ENCODE measurements around the gene DFFA. TPM values are rescaled to one million over a fixed set of nuclear protein-coding genes. Genes with fewer than 3 reads are reported as not detected.

Gene DFFA
- total and polyA plus RNA-seq, 9 of the 15 experiments (the other 6 are each of a cell fraction or from before 2014, with no cell fraction given), result 39.6 to 74.8 (median 59.2) TPM

- no peak for TF ChIP-seq ZBTB7A (IDR thresholded peaks at IDR 0.05; ENCODE audit: borderline replicate concordance, control insufficient read depth, low read depth, low read length)
Measured at GRCh38 chr1:10509809-10510509, 37.6 kb upstream of the DFFA start (continued).

- ChIA-PET CTCF (ENCODE audit: low intra/inter-chr PET ratio) (interaction anchor here (0.7 to 1.6 kb wide), 2 partner anchors 431 to 433 kb away, joined by 3 to 8 read pairs; no protein-coding TSS in a partner anchor), POLR2A (interaction anchor here (0.7 kb wide), 1 partner anchor 9 kb away, joined by 3 read pairs; no protein-coding TSS in a partner anchor)
- Histone ChIP-seq H3K27me3 (ENCODE audit: control insufficient read depth in 2 of 2, insufficient read depth in 2 of 2, low read length in 2 of 2) (no peaks in the 10 kb centered on the region), H3K27ac (ENCODE audit: extremely low read depth, low read depth, low read length) (no peak overlapping the region), H3K4me1 (replicated peaks in 1 of 2; ENCODE audit: control insufficient read depth in 2 of 2, insufficient read depth in 2 of 2, low read length in 2 of 2) (peaks cover 24 to 32% of the 10 kb centered on the region in 2 experiments), H3K9ac (ENCODE audit: insufficient read depth in 1 of 2, low read depth in 2 of 2, low read length in 2 of 2) (no peak overlapping the region), H3K9me1 (ENCODE audit: control insufficient read depth, insufficient read depth, low read length) (peaks cover 11% of the 10 kb centered on the region), H3K4me3 (no peak overlapping the region), H3K36me3 (ENCODE audit: control insufficient read depth, insufficient read depth, low read length) (peaks cover 17% of the 10 kb centered on the region; the same call in 2 of the 3 replicates), H3K9me3 (replicated peaks; ENCODE audit: control insufficient read depth, insufficient read depth, low read depth, low read length) (no peaks in the 10 kb centered on the region), H3K4me2 (ENCODE audit: insufficient read depth, low read length) (no peak overlapping the region), H3K79me2 (ENCODE audit: control insufficient read depth, insufficient read depth, low read length) (peaks cover 80% of the 10 kb centered on the region), H2AFZ (ENCODE audit: low read depth, low read length) (no peak overlapping the region), H4K20me1 (replicated peaks; ENCODE audit: control insufficient read depth, insufficient read depth, low read length) (peaks cover 36% of the 10 kb centered on the region)
- intact Hi-C loops (cut with micrococcal nuclease) (no loop called here), in situ Hi-C loops (cut with MboI) (loop anchor here (5.0 kb wide), 2 partner anchors 364 to 434 kb away; no protein-coding TSS in a partner anchor)
- whole genome bisulfite sequencing (ENCODE audit: insufficient coverage, low coverage, missing lambda C conversion rate), result 58% methylated on average over 3 of the region's 3 CpGs
- no peak for DNase-seq (ENCODE audit: extremely low read depth in 1 of 4, low spot score in 3 of 4)
- BruUV-seq (replicated peaks), result no TSS peak
- TF ChIP-seq PURB (CRISPR knock-in tag; IDR thresholded peaks at IDR 0.05; ENCODE audit: low read depth) (no peak), MAX (CRISPR knock-in tag; IDR thresholded peaks at IDR 0.05) (no peak), ZNF766 (CRISPR knock-in tag; conservative IDR thresholded peaks at IDR 0.05) (no peak), TRIM28 (IDR thresholded peaks at IDR 0.05) (no peak), ZBTB7A (IDR thresholded peaks at IDR 0.05; ENCODE audit: borderline replicate concordance, control insufficient read depth, low read depth, low read length) (no peak), MECOM (CRISPR knock-in tag; IDR thresholded peaks at IDR 0.05) (no peak)
- ATAC-seq, result no peak
- FAIRE-seq, result no peak
Measured at GRCh38 chr1:10508511-10508951, 36.2 kb upstream of the DFFA start.

Data from K562 (cell line).